ENCODE measurements around the gene CLCA2.

CLCA2 gene

DNA sequence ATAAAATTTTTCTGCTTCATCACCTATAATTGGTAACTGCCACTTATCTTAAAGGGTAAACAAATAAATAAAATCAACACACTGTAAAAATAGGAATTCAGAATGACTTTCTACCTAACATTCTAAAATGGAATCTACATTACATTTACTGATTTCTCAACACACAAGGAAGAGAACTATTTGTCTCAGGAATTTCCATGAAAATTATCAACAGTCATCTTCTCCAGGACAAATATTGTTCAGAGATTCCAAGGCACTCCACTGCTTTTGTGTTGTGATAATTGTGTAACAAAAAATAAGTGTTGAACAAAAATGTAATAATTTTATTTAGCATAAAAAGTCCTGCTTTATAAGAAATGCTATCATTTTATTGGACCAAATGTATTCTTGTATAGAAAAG, 35.2 kb upstream of the CLCA2 start:
- H4K20me1 ChIP-seq (ENCODE audit: insufficient read depth), result no peaks in the 10 kb centered on the region
- no peaks in the 10 kb centered on the region for H3K79me2 ChIP-seq (ENCODE audit: insufficient read depth, low read depth)
- H3K36me3 ChIP-seq (ENCODE audit: insufficient read depth), result no peaks in the 10 kb centered on the region
- H3K27ac ChIP-seq, result peak overlapping the region; percentile 32; the same call in 1 of the 2 replicates
- peak overlapping the region; percentile 22; the same call in 1 of the 2 replicates for H3K9ac ChIP-seq
- H3K4me3 ChIP-seq (IDR thresholded peaks at IDR 0.05; ENCODE audit: insufficient read depth, low read depth, low read length), result no peak overlapping the region
- no peak overlapping the region for H2AFZ ChIP-seq (ENCODE audit: low read depth)
- no peaks in the 10 kb centered on the region for H3K27me3 ChIP-seq (ENCODE audit: insufficient read depth, low read depth)
- TF ChIP-seq CTCF (conservative IDR thresholded peaks at IDR 0.05; ENCODE audit: low read depth, low read length), result no peak
- peaks cover 18% of the 10 kb centered on the region for H3K4me1 ChIP-seq (ENCODE audit: low read depth, poor library complexity, severe bottlenecking)
- H3K4me2 ChIP-seq, result peak overlapping the region; percentile 80

GRCh38 chr1:86389307-86389706, 34.7 kb upstream of the CLCA2 start:
- H3K4me1 ChIP-seq (ENCODE audit: low read depth, poor library complexity, severe bottlenecking), result peaks cover 18% of the 10 kb centered on the region
- no peaks in the 10 kb centered on the region for H3K79me2 ChIP-seq (ENCODE audit: insufficient read depth, low read depth)
- TF ChIP-seq CTCF (conservative IDR thresholded peaks at IDR 0.05; ENCODE audit: low read depth, low read length), result no peak
- no peak overlapping the region for H2AFZ ChIP-seq (ENCODE audit: low read depth)
- no peaks in the 10 kb centered on the region for H3K36me3 ChIP-seq (ENCODE audit: insufficient read depth)
- no peak overlapping the region for H3K4me3 ChIP-seq (IDR thresholded peaks at IDR 0.05; ENCODE audit: insufficient read depth, low read depth, low read length)
- H3K9ac ChIP-seq, result peak overlapping the region; percentile 22; the same call in 1 of the 2 replicates
- peak overlapping the region; percentile 80 for H3K4me2 ChIP-seq
- H4K20me1 ChIP-seq (ENCODE audit: insufficient read depth), result no peaks in the 10 kb centered on the region
- H3K27ac ChIP-seq, result peak overlapping the region; percentile 32; the same call in 1 of the 2 replicates
- H3K27me3 ChIP-seq (ENCODE audit: insufficient read depth, low read depth), result no peaks in the 10 kb centered on the region

GRCh38 chr1:86394416-86394815, 29.6 kb upstream of the CLCA2 start:
- H4K20me1 ChIP-seq (ENCODE audit: insufficient read depth), result no peaks in the 10 kb centered on the region
- H3K4me3 ChIP-seq (IDR thresholded peaks at IDR 0.05; ENCODE audit: insufficient read depth, low read depth, low read length), result no peak overlapping the region
- no peak for TF ChIP-seq CTCF (conservative IDR thresholded peaks at IDR 0.05; ENCODE audit: low read depth, low read length)
- no peak overlapping the region for H3K27ac ChIP-seq
- H3K9ac ChIP-seq, result no peak overlapping the region
- H3K36me3 ChIP-seq (ENCODE audit: insufficient read depth), result no peaks in the 10 kb centered on the region
- H2AFZ ChIP-seq (ENCODE audit: low read depth), result no peak overlapping the region
- no peaks in the 10 kb centered on the region for H3K79me2 ChIP-seq (ENCODE audit: insufficient read depth, low read depth)
- H3K4me1 ChIP-seq (ENCODE audit: low read depth, poor library complexity, severe bottlenecking), result peaks cover 9% of the 10 kb centered on the region
- H3K27me3 ChIP-seq (ENCODE audit: insufficient read depth, low read depth), result no peaks in the 10 kb centered on the region
- no peak overlapping the region for H3K4me2 ChIP-seq

- Histone ChIP-seq H3K36me3 (ENCODE audit: insufficient read depth) (no peaks in the 10 kb centered on the region), H3K4me2 (peak within 1 kb of the TSS; percentile 87), H3K27ac (peak within 1 kb of the TSS; percentile 20; the same call in 1 of the 2 replicates), H3K9ac (peak within 1 kb of the TSS; percentile 24; the same call in 1 of the 2 replicates), H3K79me2 (ENCODE audit: insufficient read depth, low read depth) (no peaks in the 10 kb centered on the region), H3K4me1 (ENCODE audit: low read depth, poor library complexity, severe bottlenecking) (peaks cover 4% of the 10 kb centered on the region), H3K4me3 (IDR thresholded peaks at IDR 0.05; ENCODE audit: insufficient read depth, low read depth, low read length) (no peak within 1 kb of the TSS), H4K20me1 (ENCODE audit: insufficient read depth) (no peaks in the 10 kb centered on the region), H3K27me3 (ENCODE audit: insufficient read depth, low read depth) (no peaks in the 10 kb centered on the region), H2AFZ (ENCODE audit: low read depth) (peak within 1 kb of the TSS; percentile 85)
- no peak for TF ChIP-seq CTCF (conservative IDR thresholded peaks at IDR 0.05; ENCODE audit: low read depth, low read length)
Measured at GRCh38 chr1:86395751-86396497, 28.0 kb upstream of the CLCA2 start, which contains the start of gene ODF2L. ODF2L (minus strand) TSS chr1:86396323; CDS start chr1:86387027, 9,296 bp downstream.
